Transverse colon (tissue), 3 donors: ENCODE measurements around the gene ADD1.

Experiments used
- CTCF ChIP-seq, 5 experiments: fragments of 200-600 bp in 3 of 5; fragments of 450-650 bp in 2 of 5; sonication (generic) in 3 of 5; IDR thresholded peaks; 1 replicate in 2 of 5; 2 replicates in 3 of 5; pipeline ENCODE4 v1.5.1; 2016 to 2017; ENCODE audit warnings: antibody characterized with exemption in 5 of 5, inconsistent platforms in 3 of 5, mild to moderate bottlenecking in 2 of 5, moderate library complexity in 1 of 5
- POLR2A ChIP-seq: fragments of 450-650 bp; IDR thresholded peaks from one replicate; pipeline ENCODE4 v1.6.1; 2016; ENCODE audit warnings: antibody characterized with exemption, mild to moderate bottlenecking, moderate library complexity

- no peak for TF ChIP-seq CTCF (IDR thresholded peaks at IDR 0.05)
- no peak for TF ChIP-seq POLR2A
Measured at GRCh38 chr4:2937146-2937857, 93.7 kb downstream of the ADD1 start.
